ENCODE results near the gene ROBO2. TPM values are rescaled to one million over a fixed set of nuclear protein-coding genes. Genes with fewer than 3 reads are reported as not detected.

Gene ROBO2
- total RNA-seq, 1 experiment from 2014 or later: not detected

- H3K9ac ChIP-seq (ENCODE audit: low read length): no peak overlapping the region
- H3K4me3 ChIP-seq (replicated peaks in 1 of 2; ENCODE audit: low read depth in 1 of 2, low read length in 2 of 2): no peak overlapping the region
- ChIA-PET CTCF (no interaction called here), POLR2A (no interaction called here), RAD21 (ENCODE audit: low non-redundant PET in 1 of 2, low total read pairs in 2 of 2, uncharacterized antibody in 2 of 2, unreplicated experiment in 2 of 2) (no interaction called here)
- H3K79me2 ChIP-seq (ENCODE audit: insufficient read depth, low read length): no peaks in the 10 kb centered on the region
- DNase-seq (ENCODE audit: low read depth, low spot score) (no peak), ATAC-seq (no peak)
- no peaks in the 10 kb centered on the region for H3K36me3 ChIP-seq (ENCODE audit: control insufficient read depth in 1 of 2, insufficient read depth in 2 of 2, low read length in 2 of 2)
- H2AFZ ChIP-seq (ENCODE audit: low read depth, low read length, poor library complexity, severe bottlenecking): no peak overlapping the region
- H3K27me3 ChIP-seq (ENCODE audit: insufficient read depth, low read length): no peaks in the 10 kb centered on the region
- H3K4me1 ChIP-seq (ENCODE audit: control insufficient read depth in 1 of 2, insufficient read depth in 2 of 2, low read length in 2 of 2): no peaks in the 10 kb centered on the region
- intact Hi-C loops (cut with micrococcal nuclease): no loop called here
- H3K4me2 ChIP-seq (ENCODE audit: low read length): no peak overlapping the region
- no peaks in the 10 kb centered on the region for H3K9me2 ChIP-seq (ENCODE audit: insufficient read depth)
- no TSS peak for BruUV-seq (replicated peaks)
- no peaks in the 10 kb centered on the region for H4K20me1 ChIP-seq (ENCODE audit: insufficient read depth)
- no peak overlapping the region for H3K27ac ChIP-seq (ENCODE audit: low read depth, low read length)
- peaks cover 5 to 31% of the 10 kb centered on the region in 2 experiments; a peak in 2 of 4 replicates for H3K9me3 ChIP-seq (ENCODE audit: control insufficient read depth in 1 of 2, insufficient read depth in 1 of 2, low read depth in 1 of 2, low read length in 2 of 2)
- TF ChIP-seq SRF (IDR thresholded peaks at IDR 0.05; ENCODE audit: low read depth): no peak
Observed at GRCh38 chr3:77468626-77469020, 428.7 kb downstream of the ROBO2 start.

GRCh38 chr3:77475507-77475906 is 435.6 kb downstream of the ROBO2 start:
- RAD21 ChIA-PET (ENCODE audit: low non-redundant PET in 1 of 2, low total read pairs in 2 of 2, uncharacterized antibody in 2 of 2, unreplicated experiment in 2 of 2): no interaction called here
- no peak overlapping the region for H3K4me2 ChIP-seq (ENCODE audit: low read length)
- no peaks in the 10 kb centered on the region for H3K79me2 ChIP-seq (ENCODE audit: insufficient read depth, low read length)
- H3K9me2 ChIP-seq (ENCODE audit: insufficient read depth): no peaks in the 10 kb centered on the region
- no peak overlapping the region for H3K4me3 ChIP-seq (replicated peaks in 1 of 2; ENCODE audit: low read depth in 1 of 2, low read length in 2 of 2)
- H3K27ac ChIP-seq (ENCODE audit: low read depth, low read length): no peak overlapping the region
- H3K9ac ChIP-seq (ENCODE audit: low read length): no peak overlapping the region
- H2AFZ ChIP-seq (ENCODE audit: low read depth, low read length, poor library complexity, severe bottlenecking): no peak overlapping the region
- no TSS peak for BruUV-seq (replicated peaks)
- DNase-seq (ENCODE audit: low read depth, low spot score) (no peak), ATAC-seq (no peak)
- intact Hi-C loops (cut with micrococcal nuclease): no loop called here
- POLR2A ChIA-PET: no interaction called here
- no peak for TF ChIP-seq TCF7L2 (IDR thresholded peaks at IDR 0.05; ENCODE audit: borderline replicate concordance, extremely low read depth, insufficient read depth, insufficient read length)
- TF ChIP-seq, protein P1, sequence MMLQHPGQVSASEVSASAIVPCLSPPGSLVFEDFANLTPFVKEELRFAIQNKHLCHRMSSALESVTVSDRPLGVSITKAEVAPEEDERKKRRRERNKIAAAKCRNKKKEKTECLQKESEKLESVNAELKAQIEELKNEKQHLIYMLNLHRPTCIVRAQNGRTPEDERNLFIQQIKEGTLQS (IDR thresholded peaks at IDR 0.05): no peak
- no peak for TF ChIP-seq RAD21 (IDR thresholded peaks at IDR 0.05; ENCODE audit: low read depth)
- no peak for TF ChIP-seq CTCF (IDR thresholded peaks at IDR 0.05 in 2 of 3, conservative IDR thresholded peaks at IDR 0.05 in 1 of 3; ENCODE audit: borderline replicate concordance in 1 of 3, insufficient read depth in 1 of 3, low read depth in 2 of 3, low read length in 2 of 3)
- no peak for TF ChIP-seq YY1 (IDR thresholded peaks at IDR 0.05; ENCODE audit: extremely low read depth, insufficient replicate concordance, low read depth, low read length)
- no peak for TF ChIP-seq ZNF274 (IDR thresholded peaks at IDR 0.05; ENCODE audit: low read depth, low read length)
- no peak for TF ChIP-seq CBX3 (IDR thresholded peaks at IDR 0.05; ENCODE audit: low read depth)
- TF ChIP-seq EGR1 (IDR thresholded peaks at IDR 0.05; ENCODE audit: low read depth): no peak
- TF ChIP-seq CEBPB (IDR thresholded peaks at IDR 0.05; ENCODE audit: low read depth): no peak
- TF ChIP-seq, protein P2, sequence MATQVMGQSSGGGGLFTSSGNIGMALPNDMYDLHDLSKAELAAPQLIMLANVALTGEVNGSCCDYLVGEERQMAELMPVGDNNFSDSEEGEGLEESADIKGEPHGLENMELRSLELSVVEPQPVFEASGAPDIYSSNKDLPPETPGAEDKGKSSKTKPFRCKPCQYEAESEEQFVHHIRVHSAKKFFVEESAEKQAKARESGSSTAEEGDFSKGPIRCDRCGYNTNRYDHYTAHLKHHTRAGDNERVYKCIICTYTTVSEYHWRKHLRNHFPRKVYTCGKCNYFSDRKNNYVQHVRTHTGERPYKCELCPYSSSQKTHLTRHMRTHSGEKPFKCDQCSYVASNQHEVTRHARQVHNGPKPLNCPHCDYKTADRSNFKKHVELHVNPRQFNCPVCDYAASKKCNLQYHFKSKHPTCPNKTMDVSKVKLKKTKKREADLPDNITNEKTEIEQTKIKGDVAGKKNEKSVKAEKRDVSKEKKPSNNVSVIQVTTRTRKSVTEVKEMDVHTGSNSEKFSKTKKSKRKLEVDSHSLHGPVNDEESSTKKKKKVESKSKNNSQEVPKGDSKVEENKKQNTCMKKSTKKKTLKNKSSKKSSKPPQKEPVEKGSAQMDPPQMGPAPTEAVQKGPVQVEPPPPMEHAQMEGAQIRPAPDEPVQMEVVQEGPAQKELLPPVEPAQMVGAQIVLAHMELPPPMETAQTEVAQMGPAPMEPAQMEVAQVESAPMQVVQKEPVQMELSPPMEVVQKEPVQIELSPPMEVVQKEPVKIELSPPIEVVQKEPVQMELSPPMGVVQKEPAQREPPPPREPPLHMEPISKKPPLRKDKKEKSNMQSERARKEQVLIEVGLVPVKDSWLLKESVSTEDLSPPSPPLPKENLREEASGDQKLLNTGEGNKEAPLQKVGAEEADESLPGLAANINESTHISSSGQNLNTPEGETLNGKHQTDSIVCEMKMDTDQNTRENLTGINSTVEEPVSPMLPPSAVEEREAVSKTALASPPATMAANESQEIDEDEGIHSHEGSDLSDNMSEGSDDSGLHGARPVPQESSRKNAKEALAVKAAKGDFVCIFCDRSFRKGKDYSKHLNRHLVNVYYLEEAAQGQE (IDR thresholded peaks at IDR 0.05; ENCODE audit: low read depth): no peak
- no peak for TF ChIP-seq SP1 (IDR thresholded peaks at IDR 0.05; ENCODE audit: low read depth)
- TF ChIP-seq POLR2A (IDR thresholded peaks at IDR 0.05; ENCODE audit: borderline replicate concordance, extremely low read depth, insufficient read depth, insufficient read length): no peak
- no peak for TF ChIP-seq FOSL1 (IDR thresholded peaks at IDR 0.05; ENCODE audit: low read depth)
- no peak for TF ChIP-seq EZH2 (IDR thresholded peaks at IDR 0.05)
- TF ChIP-seq ZFX (IDR thresholded peaks at IDR 0.05): no peak
- no peak for TF ChIP-seq SIN3A (IDR thresholded peaks at IDR 0.05; ENCODE audit: low read depth)
- no peak for TF ChIP-seq JUND (IDR thresholded peaks at IDR 0.05)
- no peaks in the 10 kb centered on the region for H4K20me1 ChIP-seq (ENCODE audit: insufficient read depth)
- H3K9me3 ChIP-seq (ENCODE audit: control insufficient read depth in 1 of 2, insufficient read depth in 1 of 2, low read depth in 1 of 2, low read length in 2 of 2): peaks cover 5 to 28% of the 10 kb centered on the region in 2 experiments; a peak in 2 of 4 replicates
- no peaks in the 10 kb centered on the region for H3K4me1 ChIP-seq (ENCODE audit: control insufficient read depth in 1 of 2, insufficient read depth in 2 of 2, low read length in 2 of 2)
- CTCF ChIA-PET: no interaction called here
- H3K27me3 ChIP-seq (ENCODE audit: insufficient read depth, low read length): no peaks in the 10 kb centered on the region
- H3K36me3 ChIP-seq (ENCODE audit: control insufficient read depth in 1 of 2, insufficient read depth in 2 of 2, low read length in 2 of 2): no peaks in the 10 kb centered on the region

Data from HCT116 (cell line).